Epithelial cell of prostate (primary cell): ENCODE measurements around the gene E2F1.

Source experiments
- DNase-seq: peaks from one replicate; pipeline ENCODE4 v3.0.0-alpha.2; 2011; ENCODE audit warnings: low read depth, low spot score
- H3K27ac ChIP-seq: fragments of 450-650 bp; 2 replicates; pipeline ENCODE4 v1.5.1; 2017; ENCODE audit warnings: mild to moderate bottlenecking

Gene E2F1, protein sequence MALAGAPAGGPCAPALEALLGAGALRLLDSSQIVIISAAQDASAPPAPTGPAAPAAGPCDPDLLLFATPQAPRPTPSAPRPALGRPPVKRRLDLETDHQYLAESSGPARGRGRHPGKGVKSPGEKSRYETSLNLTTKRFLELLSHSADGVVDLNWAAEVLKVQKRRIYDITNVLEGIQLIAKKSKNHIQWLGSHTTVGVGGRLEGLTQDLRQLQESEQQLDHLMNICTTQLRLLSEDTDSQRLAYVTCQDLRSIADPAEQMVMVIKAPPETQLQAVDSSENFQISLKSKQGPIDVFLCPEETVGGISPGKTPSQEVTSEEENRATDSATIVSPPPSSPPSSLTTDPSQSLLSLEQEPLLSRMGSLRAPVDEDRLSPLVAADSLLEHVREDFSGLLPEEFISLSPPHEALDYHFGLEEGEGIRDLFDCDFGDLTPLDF

GRCh38 chr20:33686100-33686983, at the start of gene E2F1:
TSS of gene E2F1 (minus strand) at chr20:33686385. CDS start at chr20:33686264, 121 bp downstream.
- H3K27ac ChIP-seq: no peak within 1 kb of the TSS
- peak; percentile 46 for DNase-seq

DNA sequence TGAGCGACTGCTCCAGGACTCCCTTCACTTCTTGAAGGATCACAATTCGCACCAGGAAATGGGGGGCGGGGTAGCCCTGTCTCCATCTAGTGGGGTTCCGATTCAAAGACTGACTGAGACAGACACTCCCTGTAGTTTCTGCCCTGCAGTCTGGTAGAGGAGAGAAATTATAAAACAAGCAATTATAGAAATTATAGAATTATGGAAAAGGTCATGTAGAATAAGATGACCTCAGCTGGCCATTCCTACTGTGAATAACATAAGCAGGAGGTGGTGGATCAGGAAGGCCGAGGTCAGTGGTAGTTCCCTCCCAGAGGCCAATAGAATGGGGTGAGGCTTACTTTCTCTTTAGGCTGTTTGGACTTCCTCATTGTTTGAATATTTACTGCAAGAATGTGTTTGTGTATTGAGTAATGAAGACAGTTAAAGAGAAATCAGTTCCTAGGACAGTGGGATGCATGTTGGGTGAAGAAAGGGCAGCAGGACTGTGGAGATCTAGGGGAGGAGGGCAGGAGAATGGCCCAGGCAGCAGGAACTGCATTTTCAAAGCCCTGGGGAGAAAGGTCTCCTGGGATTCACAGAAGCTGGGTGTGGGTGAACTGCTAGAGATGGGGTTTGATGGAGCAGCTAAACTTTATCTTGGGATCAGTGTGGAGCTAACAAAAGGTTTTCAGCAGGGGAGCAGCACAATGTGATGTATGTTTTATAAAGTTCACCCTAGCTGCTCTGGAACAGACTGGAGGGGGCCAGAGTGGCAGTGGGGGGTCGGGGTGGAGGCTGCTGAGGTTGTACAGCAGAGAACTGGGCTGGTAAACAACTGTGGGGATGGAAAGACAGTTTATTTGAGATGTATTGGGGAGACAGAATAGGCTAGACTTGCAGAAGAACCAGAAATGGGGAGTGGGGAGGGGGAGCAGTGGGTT, 47.7 kb upstream of the E2F1 start:
- DNase-seq: no peak

GRCh38 chr20:33732166-33732970, 46.2 kb upstream of the E2F1 start:
- DNase-seq: no peak
- H3K27ac ChIP-seq: peak overlapping the region; percentile 86

More for the DNA sequence above, 47.7 kb upstream of the E2F1 start:
- peak overlapping the region; percentile 86 for H3K27ac ChIP-seq

GRCh38 chr20:33731693-33732165, 45.5 kb upstream of the E2F1 start, which contains the start of gene ZNF341:
TSS of gene ZNF341 (plus strand) at chr20:33731996. CDS start at chr20:33732022, 26 bp downstream.
- peak within 1 kb of the TSS; percentile 86 for H3K27ac ChIP-seq
- DNase-seq: no peak

- DNase-seq: no peak
- peak overlapping the region; percentile 86 for H3K27ac ChIP-seq
Measured at GRCh38 chr20:33730946-33731692, 44.9 kb upstream of the E2F1 start.

DNA sequence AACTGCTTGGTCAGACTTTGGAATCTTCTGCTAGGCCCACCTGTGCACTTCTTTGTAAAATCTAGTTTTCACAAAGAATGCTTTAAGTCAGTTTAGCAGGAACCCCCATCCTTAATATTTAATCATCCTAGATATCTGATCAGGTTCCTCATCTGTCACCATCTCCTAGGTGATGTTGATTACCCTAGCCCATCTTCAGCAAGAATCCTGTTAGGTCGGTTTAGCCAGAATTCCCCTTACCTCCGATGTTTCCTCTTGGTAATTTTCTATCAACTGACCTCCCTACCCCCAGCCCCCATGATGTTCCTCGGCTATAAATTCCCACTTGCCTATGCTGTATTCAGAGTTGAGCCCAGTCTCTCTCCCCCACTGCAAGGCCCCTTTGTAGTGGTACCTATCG, 42.9 kb upstream of the E2F1 start:
- no peak for DNase-seq
- H3K27ac ChIP-seq: no peak overlapping the region

DNA sequence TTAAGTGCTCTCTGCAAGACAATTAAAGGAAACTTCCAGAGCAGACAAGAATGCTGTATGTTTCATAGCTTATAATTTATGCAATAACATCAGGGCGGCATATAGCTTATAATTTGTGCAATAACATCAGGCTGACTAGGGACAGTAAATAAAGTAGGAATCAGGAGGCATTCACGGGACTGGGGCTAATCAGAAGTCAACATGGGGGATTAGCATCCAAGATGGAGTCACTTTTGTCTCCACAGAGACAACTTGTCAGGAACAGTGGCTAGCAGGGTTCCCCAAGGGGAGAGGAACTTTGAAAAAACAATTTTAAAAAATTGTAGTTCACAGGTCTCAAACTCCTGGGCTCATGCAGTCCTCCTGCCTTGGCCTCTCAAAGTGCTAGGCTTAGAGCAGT, 42.3 kb upstream of the E2F1 start:
- DNase-seq: no peak
- H3K27ac ChIP-seq: no peak overlapping the region

DNA sequence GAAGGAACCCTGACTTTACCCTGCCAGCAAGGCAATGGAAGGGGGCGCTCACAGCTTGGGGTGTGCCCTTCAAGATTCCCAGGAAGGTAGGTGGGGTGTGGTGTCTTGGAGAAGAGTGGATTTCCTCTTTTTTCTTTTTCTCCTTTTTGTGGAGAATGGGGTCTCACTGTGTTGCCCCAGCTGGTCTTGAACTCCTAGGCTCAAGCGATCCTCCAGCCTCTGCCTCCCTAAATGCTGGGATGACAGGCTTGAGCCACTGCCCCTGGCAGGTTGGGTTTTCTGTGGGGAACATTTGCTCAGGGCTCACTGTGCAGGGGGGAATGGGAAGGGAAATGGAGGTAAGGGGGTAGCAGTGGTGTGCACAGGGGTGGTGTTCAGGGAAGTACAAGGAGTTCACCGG, 41.6 kb upstream of the E2F1 start:
- DNase-seq: no peak
- H3K27ac ChIP-seq: no peak overlapping the region

DNA sequence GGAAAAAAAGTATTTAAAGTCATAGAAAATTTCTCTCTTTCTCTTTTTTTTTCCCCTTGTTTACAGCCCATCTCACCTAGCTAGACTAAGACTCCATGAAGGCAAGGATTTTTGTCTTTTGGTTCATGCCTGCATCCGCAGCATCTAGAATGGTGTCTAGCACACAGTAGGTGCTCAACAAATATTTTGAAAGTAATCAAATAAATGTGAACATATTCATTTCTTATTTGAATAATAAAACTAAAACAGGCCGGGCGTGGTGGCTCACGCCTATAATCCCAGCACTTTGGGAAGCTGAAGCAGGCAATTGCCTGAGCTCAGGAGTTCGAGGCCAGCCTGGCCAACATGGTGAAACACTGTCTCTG, 40.9 kb upstream of the E2F1 start:
- no peak for DNase-seq
- no peak overlapping the region for H3K27ac ChIP-seq

DNA sequence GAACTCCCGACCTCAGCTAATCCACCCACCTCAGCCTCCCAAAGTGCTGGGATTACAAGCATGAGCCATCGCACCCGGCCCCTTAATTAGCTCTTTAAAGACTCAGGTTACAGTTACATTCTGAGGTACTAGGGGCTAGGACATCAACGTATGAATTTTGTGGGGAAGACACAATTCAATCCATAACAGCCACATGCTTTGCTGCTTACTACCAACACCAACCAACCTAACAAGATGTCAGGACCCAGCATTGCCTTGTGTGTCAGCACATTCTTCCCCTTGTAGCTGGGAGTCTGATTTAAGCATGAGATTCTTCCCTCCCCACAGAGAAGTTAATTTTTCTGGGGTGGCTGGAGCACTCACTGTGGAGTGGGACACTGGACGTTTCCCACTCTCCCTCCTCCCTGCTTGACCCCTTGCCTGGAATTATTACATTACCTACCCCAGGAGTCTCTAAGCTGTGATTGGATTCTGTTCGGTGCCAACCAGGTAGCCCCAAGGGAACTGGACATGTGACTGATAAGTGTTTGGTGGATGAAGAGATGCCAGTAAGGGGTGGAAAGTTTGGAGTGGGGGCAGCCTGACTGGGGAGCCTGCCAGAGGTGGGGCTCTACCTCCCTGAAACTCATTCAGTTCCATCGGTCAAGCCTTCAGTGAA, 39.6 kb upstream of the E2F1 start:
- no peak for DNase-seq
- no peak overlapping the region for H3K27ac ChIP-seq

- no peak overlapping the region for H3K27ac ChIP-seq
- DNase-seq: no peak
Measured at GRCh38 chr20:33724439-33725094, 38.4 kb upstream of the E2F1 start.

GRCh38 chr20:33721391-33722140, 35.4 kb upstream of the E2F1 start:
- DNase-seq: no peak
- H3K27ac ChIP-seq: no peak overlapping the region

DNA sequence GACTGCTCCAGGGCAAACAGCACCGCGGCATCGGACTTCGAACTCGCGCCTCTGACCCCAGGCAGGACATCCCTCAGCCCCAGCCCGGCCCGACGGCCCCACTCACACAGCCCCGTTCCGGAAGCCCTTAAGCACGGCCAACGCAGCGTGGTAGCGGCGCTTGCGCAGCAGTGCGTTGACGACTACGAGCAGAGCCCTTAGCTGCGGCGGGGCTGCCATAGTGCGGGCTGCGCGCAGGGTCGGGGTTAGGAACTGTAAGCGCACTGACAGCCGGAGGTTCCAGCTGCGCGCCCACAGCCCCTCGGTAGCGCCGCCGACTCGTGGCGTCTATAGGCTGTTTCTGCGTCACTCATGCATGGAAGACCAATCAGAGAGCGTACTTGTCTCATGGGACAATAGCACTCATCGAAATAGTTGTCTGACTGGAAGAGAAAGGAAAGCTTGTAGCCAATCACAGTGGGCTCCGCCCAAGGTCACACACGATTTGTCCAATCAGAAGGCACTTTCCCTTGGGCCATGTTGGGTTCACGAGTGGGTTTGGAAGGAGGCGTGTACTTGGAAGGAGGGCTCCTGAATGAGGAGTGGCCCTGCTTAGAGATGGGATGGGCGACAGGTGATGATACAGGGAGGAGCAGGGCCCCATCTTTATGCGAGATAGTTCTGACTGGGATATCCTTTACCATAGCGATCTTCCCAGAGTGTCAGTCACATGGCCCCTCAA, 34.0 kb upstream of the E2F1 start, which contains the start of gene PXMP4:
TSS of gene PXMP4 (minus strand) at position 322 of the 721 bp plus-strand sequence. CDS start at position 219, 103 bp downstream.
- no peak within 1 kb of the TSS for H3K27ac ChIP-seq
- DNase-seq: peak; percentile 94

DNA sequence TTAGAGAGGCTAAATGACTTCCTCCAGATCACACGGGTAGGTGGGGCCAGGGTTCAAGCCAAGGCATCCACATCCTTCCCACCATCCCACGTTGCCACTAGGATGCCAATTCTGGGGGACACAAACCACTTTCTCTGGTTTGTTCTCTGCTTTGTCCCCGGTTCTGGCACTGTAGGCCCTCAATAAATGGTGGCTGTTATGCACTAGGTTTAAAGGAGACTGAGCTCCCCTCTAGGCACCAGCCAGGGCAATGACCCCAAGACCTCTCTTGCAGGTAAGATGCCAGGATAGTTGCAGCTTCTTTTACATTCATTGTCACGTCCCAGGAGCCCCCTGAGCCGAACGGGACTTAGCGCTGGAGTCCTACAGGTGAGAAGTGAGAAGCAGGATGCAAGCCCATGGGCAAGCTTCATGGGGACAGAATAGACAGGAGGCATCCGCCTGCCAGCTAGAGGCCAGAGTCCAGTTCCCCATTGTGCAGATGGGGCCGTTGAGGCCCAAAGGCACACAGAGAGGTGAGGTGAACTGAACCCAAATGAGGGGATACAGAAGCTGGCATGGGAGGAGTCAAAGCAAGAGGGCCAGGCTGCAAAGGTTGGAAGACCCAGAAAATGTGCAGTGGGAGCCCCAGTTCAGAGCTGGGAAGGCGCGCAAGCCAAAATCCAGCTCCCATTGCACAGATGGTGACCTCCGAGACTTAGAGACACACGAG, 33.2 kb upstream of the E2F1 start:
- no peak overlapping the region for H3K27ac ChIP-seq
- no peak for DNase-seq

DNA sequence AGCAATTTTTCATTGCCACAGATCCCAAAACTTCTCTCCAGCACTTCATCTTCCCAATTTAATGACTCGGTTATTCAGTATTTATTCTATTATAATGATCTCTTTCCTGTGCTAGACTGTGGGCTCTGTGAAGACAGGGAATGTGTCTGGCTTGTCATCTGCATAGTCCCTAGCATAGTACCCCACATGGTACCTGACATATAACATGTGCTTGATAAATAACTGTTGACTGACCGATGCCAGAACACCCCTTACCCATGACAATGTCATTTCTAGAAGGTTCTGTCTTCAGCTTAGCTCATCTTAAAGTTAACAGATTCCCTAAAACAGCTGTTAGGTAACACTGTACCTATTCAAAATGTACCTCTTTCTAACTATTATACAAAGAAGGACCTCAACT, 30.3 kb upstream of the E2F1 start:
- H3K27ac ChIP-seq: no peak overlapping the region
- no peak for DNase-seq
